HL-60 (cell line): Measurements from ENCODE around the gene IP6K1.
"Not testable (repeated sequence)": the region's sequence is repeated elsewhere in the genome, so short reads cannot be mapped to it uniquely, and the experiment has no call there.

ENCODE experiments used
- DNase-seq, 2 experiments: peaks; one replicate each; pipeline ENCODE4 v3.0.0-alpha.2; 2010 to 2020; ENCODE audit warnings: low read depth in 1 of 2, low spot score in 1 of 2
- H3K27ac ChIP-seq: fragments of 250-450 bp; sonication (Bioruptor Pico); replicated peaks from 2 replicates; pipeline ENCODE4 v1.5.1; 2020; ENCODE audit warnings: mild to moderate bottlenecking, moderate library complexity
- H3K27me3 ChIP-seq: fragments of 250-450 bp; sonication (Bioruptor Pico); 2 replicates; pipeline ENCODE4 v1.5.1; 2021; ENCODE audit warnings: mild to moderate bottlenecking, moderate library complexity; ENCODE audit not compliant: insufficient read depth, poor library complexity, severe bottlenecking
- H3K4me3 ChIP-seq: replicated peaks from 2 replicates; pipeline ENCODE4 v1.5.1; 2011; ENCODE audit warnings: mild to moderate bottlenecking, control low read depth, low read length; ENCODE audit not compliant: insufficient read depth
- GABPA ChIP-seq: IDR thresholded peaks from 2 replicates; pipeline ENCODE4 v1.6.1; 2012; ENCODE audit warnings: low read depth
- POLR2AphosphoS5 ChIP-seq: IDR thresholded peaks from 2 replicates; pipeline ENCODE4 v1.6.1; 2012; ENCODE audit warnings: low read depth
- SPI1 ChIP-seq: IDR thresholded peaks from 2 replicates; pipeline ENCODE4 v1.6.1; 2012; ENCODE audit warnings: low read depth, mild to moderate bottlenecking, borderline replicate concordance
- TF ChIP-seq, protein P1 (sequence below): IDR thresholded peaks from one replicate; pipeline ENCODE4 v1.5.1; 2011; ENCODE audit warnings: low read length, control low read depth, inconsistent platforms; ENCODE audit not compliant: insufficient read depth
- TF ChIP-seq, protein P2 (sequence below): IDR thresholded peaks from 2 replicates; pipeline ENCODE4 v1.6.1; 2012; ENCODE audit warnings: low read depth; ENCODE audit not compliant: insufficient replicate concordance

IP6K1 gene

DNA sequence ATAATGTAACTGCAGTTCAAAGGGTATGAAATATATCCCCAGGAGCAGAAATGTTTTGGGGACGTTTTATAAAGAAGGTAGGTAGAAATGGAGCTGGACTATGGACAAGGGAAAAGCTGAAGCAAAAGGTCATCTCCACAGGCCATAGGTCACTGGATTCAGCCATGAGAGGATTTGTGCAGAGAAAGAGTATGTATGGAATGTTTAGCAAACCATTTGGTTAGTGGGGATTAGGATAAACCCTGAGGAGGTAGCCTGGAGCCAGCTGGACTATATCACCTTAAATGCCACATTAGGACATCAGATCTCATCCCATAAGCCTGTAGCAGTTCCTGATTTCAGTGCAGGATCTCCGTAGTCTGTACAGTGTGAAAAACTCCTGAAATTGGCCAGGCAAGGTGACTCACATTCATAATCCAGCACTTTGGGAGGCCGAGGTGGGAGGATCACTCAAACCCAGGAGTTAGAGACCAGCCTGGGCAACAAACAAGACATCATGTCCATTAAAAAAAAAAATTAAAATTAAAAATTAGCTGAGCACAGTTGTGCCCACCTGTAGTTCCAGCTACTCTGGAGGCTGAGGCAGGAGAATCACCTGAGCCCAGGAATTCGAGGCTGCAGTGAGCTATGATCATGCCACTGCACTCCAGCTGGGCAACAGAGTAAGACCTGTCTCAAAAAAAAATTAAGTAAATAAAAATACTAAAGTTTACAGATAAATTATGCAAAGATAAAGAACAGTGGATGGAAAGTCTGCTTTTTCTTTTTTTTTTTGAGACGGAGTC lies 4.7 kb downstream of the IP6K1 start:
- H3K27me3 ChIP-seq: no peaks in the 10 kb centered on the region
- no peak overlapping the region for H3K4me3 ChIP-seq
- DNase-seq: no peak
- TF ChIP-seq, protein P1, sequence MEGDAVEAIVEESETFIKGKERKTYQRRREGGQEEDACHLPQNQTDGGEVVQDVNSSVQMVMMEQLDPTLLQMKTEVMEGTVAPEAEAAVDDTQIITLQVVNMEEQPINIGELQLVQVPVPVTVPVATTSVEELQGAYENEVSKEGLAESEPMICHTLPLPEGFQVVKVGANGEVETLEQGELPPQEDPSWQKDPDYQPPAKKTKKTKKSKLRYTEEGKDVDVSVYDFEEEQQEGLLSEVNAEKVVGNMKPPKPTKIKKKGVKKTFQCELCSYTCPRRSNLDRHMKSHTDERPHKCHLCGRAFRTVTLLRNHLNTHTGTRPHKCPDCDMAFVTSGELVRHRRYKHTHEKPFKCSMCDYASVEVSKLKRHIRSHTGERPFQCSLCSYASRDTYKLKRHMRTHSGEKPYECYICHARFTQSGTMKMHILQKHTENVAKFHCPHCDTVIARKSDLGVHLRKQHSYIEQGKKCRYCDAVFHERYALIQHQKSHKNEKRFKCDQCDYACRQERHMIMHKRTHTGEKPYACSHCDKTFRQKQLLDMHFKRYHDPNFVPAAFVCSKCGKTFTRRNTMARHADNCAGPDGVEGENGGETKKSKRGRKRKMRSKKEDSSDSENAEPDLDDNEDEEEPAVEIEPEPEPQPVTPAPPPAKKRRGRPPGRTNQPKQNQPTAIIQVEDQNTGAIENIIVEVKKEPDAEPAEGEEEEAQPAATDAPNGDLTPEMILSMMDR: no peak
- TF ChIP-seq, protein P2, sequence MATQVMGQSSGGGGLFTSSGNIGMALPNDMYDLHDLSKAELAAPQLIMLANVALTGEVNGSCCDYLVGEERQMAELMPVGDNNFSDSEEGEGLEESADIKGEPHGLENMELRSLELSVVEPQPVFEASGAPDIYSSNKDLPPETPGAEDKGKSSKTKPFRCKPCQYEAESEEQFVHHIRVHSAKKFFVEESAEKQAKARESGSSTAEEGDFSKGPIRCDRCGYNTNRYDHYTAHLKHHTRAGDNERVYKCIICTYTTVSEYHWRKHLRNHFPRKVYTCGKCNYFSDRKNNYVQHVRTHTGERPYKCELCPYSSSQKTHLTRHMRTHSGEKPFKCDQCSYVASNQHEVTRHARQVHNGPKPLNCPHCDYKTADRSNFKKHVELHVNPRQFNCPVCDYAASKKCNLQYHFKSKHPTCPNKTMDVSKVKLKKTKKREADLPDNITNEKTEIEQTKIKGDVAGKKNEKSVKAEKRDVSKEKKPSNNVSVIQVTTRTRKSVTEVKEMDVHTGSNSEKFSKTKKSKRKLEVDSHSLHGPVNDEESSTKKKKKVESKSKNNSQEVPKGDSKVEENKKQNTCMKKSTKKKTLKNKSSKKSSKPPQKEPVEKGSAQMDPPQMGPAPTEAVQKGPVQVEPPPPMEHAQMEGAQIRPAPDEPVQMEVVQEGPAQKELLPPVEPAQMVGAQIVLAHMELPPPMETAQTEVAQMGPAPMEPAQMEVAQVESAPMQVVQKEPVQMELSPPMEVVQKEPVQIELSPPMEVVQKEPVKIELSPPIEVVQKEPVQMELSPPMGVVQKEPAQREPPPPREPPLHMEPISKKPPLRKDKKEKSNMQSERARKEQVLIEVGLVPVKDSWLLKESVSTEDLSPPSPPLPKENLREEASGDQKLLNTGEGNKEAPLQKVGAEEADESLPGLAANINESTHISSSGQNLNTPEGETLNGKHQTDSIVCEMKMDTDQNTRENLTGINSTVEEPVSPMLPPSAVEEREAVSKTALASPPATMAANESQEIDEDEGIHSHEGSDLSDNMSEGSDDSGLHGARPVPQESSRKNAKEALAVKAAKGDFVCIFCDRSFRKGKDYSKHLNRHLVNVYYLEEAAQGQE: no peak
- TF ChIP-seq SPI1 (no peak), POLR2AphosphoS5 (no peak), GABPA (no peak)
- no peak overlapping the region for H3K27ac ChIP-seq

DNA sequence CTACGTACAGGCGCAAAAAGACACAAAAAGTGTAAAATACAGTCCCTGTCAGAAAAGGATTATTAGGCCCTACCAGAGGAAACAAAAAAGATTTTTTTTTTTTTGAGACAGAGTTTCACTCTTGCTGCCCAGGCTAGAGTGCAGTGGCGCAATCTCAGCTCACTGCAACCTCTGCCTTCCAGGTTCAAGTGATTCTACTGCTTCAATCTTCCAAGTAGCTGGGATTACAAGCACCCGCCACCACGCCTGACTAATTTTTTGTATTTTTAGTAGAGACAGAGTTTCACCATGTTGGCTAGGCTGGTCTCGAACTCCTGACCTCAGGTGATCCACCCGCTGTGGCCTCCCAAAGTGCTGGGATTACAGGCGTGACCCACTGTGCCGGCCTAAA lies 5.4 kb downstream of the IP6K1 start:
- H3K27me3 ChIP-seq, DNase-seq, H3K4me3 ChIP-seq, H3K27ac ChIP-seq: not testable (repeated sequence)

DNA sequence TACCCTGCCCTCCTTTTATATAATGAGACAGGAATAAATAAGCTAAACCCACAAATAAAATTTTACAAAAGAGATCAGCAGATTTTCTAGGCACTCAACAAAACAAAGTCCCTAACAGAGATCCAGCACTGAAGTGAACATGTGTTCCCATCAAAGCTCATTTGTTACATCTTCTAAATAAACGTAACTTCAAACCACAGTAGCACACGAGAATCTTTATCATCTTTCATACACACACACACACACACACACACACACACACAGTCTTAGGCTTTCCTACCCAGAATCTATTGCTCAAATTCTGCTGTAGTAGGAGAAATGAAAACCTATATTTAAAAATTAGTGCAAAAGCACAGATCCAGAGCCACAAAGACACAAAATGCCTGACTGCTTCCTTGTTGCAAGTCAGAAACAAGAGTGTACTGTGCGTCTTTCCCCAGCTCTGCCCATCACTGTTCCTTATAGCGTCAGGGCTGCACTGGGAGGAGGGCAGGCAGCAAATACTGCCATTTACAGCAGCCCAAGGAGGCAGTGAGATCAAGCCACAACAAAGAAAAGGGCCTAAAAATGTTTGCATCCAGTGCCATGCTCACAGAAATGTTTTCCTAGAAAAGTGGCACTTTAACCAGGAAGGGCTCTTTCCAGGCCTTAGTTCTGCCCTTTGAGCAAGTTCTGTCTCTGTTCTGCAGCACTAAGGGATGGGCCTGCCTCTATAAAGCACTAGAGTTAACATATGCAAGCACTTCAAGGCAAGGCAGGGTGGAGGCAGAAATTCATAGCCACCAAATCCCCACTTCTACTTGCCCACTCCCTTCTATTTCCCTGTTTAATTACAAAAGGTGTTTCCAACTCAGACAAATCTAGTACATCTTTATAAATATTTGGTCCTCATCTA lies 6.0 kb downstream of the IP6K1 start:
- H3K4me3 ChIP-seq: no peak overlapping the region
- H3K27me3 ChIP-seq: no peaks in the 10 kb centered on the region
- no peak for DNase-seq
- H3K27ac ChIP-seq: no peak overlapping the region
- TF ChIP-seq, protein P1: no peak
- TF ChIP-seq, protein P2: no peak
- no peak for TF ChIP-seq POLR2AphosphoS5
- TF ChIP-seq GABPA: no peak
- TF ChIP-seq SPI1: no peak

DNA sequence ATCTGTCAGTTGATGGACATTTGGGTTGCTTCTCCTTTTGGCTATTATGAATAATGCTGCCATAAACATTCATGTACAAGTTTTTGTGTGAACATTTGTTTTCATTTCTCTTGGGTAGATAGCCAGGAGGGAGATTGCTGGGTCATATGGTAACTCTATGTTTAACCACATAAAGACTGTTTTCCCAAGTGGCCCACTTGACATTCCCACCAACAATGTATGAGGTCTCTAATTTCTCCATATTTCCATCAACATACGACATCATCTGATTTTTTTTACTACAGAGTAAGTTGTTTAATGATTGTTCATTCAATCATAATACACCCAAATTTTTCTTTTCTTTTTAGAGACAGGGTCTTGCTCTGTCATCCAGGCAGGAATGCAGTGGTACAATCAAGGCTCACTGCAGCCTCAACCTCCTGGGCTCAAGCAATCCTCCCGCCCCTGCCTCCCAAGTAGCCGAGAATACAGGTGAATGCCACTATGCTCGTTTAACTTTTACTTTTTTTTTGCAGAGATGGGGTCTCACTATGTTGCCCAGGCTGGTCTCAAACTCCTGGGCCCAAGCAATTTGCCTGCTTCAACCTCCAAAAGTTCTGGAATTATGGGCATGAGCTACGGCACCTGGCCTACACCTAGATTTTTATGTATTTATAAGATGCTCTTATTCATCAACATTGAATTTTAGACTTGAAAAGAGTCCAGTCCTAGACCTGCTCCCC lies 6.8 kb downstream of the IP6K1 start:
- no peak for TF ChIP-seq SPI1
- no peak for TF ChIP-seq POLR2AphosphoS5
- TF ChIP-seq GABPA: no peak
- TF ChIP-seq, protein P2: no peak
- Histone ChIP-seq H3K4me3 (no peak overlapping the region), H3K27ac (no peak overlapping the region), H3K27me3 (no peaks in the 10 kb centered on the region)
- DNase-seq: no peak

DNA sequence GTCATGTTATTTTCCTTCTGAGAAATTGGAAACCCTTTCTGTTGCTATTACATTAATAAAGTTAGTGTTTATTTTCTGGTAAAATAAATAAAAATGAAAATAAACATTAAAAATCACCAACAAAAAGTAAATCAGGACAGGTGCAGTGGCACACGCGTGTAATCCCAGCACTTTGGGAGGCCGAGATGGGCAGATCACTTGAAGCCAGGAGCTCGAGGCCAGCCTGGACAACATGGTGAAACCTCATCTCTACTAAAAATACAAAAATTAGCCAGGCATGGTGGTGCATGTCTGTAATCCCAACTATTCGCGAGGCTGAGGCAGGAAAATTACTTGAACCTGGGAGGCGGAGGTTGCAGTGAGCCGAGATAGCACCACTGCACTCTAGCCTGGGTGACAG lies 10.2 kb downstream of the IP6K1 start:
- H3K27me3 ChIP-seq, H3K4me3 ChIP-seq, DNase-seq, H3K27ac ChIP-seq: not testable (repeated sequence)
